GM04503 (cell line): ENCODE results near the gene SPRR2F.
"Not testable (repeated sequence)": the region's sequence is repeated elsewhere in the genome, so short reads cannot be mapped to it uniquely, and the experiment has no call there.

ENCODE experiments used
- DNase-seq: peaks from one replicate; pipeline ENCODE4 v3.0.0-alpha.2; 2012; ENCODE audit warnings: low read depth

The SPRR2F gene, protein sequence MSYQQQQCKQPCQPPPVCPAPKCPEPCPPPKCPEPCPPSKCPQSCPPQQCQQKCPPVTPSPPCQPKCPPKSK

DNA sequence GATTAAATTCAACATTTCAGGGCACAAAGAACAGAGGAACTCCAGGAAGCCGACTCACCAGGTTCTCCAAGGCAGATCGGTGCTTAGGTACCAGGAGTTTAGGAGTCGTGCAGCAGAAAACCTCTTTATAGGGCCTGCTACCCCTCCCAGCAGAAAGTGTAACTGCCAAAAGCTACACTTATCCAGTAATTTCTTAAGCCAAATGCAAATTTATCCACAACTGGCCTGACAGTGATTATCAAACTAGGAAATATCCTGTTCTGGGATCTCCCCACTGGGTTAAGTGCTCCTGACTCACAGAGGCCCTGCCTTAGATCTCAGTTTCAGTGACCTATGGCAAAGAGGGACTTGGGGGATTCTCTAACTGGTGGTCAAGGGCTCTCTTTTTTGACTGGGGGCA lies at the start of gene SPRR2F:
SPRR2F (minus strand) TSS at position 101 of the 400 bp plus-strand sequence. CDS start 783 bp downstream, outside the sequence.
- DNase-seq, result no peak

GRCh38 chr1:153155541-153155940 lies 42.2 kb upstream of the SPRR2F start:
- DNase-seq, result no peak

DNA sequence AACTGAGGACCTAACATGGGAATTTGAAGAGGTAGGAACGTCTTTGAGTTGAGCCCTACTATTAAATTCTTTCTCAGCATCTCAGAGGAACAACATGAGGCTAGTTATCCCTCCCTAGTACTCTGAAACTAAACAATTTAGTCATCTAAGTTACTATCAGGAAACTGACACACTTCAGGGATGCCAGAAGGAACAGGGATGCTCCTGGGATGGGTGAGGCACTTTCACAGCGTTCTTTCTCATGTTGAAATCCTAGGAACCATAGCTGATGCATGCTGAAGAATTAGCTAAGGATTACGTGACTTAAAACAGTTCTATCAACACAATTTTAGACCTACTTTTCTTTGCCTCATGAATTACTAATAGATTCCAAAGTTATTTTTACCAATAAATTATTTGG lies 39.2 kb upstream of the SPRR2F start:
- DNase-seq, result no peak

DNA sequence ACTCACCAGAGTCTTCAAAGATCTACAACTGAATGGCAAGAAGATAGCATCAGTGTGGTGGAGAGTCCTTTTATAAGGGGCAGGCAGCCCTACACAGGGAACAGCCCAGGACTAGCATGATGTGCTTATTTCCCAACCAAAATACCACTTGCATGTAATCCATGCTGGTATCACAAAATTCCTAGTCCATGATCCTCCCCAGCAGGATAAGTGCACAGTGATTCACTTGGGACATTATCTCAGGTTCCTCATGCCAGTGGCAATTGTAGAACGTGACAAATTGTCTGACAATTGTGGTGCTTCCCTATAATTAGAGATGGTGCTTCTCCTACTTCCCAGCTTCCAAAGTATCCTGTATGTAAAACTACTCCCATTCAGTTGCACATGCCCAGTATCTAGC lies 37.5 kb upstream of the SPRR2F start, which contains the start of gene SPRR2G:
SPRR2G (minus strand) TSS at position 45 of the 400 bp plus-strand sequence. CDS start 780 bp downstream, outside the sequence.
- DNase-seq, result no peak

DNA sequence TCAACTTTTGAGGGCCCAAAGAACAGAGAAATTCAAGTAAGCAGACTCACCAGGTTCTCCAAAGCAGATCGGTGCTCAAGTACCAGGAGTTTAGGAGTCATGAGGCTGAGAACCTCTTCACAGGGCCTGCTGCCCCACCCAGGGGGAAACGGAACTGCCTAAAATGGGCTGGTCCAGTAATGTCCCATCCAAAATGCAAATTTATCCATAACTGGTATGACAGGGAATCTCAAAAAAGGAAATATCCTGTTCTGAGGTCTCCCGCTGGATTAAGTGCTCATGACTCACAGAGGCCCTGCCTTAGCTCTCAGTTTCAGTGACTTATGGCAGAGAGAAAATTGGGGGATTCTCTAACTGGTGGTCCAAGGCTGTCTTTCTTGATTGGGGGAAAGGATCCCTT lies 28.1 kb upstream of the SPRR2F start:
- no peak for DNase-seq

GRCh38 chr1:153140484-153140883 lies 27.2 kb upstream of the SPRR2F start:
- no peak for DNase-seq

- no peak for DNase-seq
Measured at GRCh38 chr1:153133743-153134142, 20.4 kb upstream of the SPRR2F start.

GRCh38 chr1:153133267-153133666 lies 20.0 kb upstream of the SPRR2F start:
- DNase-seq, result no peak

DNA sequence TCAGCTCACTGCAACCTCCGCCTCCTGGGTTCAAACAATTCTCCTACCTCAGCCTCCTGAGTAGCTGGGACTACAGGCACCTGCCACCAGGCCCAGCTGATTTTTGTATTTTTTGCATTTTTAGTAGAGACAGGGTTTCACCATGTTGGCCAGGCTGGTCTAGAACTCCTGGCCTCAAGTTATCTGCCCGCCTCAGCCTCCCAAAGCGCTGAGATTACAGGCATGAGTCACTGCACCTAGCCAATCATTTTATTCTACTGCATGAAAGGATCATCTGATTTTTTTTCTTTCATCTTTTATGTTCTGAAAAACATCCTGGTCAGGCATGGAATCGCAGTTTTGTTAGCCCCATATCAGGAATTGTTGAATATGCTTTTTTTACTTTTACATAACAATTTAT lies 15.4 kb upstream of the SPRR2F start:
- DNase-seq, result not testable (repeated sequence)

- DNase-seq, result no peak
Measured at GRCh38 chr1:153127296-153127695, 14.0 kb upstream of the SPRR2F start.

DNA sequence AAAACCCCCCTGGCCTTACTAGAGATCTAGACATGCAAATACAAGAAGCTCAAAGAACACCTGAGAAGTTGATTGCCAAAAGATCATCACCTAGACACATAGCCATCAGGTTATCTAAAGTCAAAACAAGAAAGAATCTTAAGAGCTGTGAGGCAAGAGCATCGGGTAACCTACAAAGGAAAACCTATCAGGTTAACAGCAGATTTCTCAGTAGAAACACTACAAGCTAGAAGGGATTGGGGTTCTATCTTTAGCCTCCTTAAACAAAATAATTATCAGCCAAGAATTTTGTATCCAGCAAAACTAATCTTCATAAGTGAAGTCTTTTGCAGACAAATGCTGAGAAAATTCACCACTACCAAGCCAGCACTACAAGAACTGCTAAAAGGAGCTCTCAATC lies 12.2 kb upstream of the SPRR2F start:
- no peak for DNase-seq

DNA sequence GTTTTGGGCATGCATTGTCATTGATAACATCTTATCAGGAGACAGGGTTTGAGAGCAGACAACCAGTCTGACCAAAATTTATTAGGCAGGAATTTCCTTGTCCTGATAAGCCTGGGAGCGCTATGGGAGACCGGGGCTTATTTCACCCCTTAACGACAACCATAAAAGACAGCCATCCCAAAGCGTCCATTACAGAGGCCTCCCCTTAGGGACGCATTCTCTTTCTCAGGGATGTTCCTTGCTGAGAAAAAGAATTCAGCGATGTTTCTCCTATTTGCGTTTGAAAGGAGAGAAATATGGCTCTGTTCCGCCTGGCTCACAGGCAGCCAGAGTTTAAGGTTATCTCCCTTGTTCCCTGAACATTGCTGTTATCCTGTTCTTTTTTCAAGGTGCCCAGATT lies 10.5 kb upstream of the SPRR2F start:
- DNase-seq, result not testable (repeated sequence)

GRCh38 chr1:153122831-153123421 lies 9.6 kb upstream of the SPRR2F start:
- DNase-seq, result no peak

DNA sequence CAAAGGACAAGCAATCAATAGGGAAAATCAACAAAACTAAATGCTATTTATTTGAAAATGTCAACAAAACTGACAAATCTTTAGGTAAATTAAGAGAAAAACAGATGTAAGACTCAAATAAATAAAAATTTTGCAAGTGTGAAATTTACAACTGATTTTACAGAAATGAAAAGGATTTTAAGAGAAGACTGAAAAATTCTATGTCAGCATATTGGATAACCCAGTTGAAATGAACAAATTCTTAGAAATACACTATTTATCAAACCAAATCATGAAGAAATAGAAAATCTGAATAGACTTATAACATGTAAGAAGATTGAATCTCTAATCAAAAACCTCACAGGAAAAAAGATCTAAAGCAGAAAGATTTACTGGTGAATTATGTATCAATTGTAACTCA lies 7.6 kb upstream of the SPRR2F start:
- no peak for DNase-seq

DNA sequence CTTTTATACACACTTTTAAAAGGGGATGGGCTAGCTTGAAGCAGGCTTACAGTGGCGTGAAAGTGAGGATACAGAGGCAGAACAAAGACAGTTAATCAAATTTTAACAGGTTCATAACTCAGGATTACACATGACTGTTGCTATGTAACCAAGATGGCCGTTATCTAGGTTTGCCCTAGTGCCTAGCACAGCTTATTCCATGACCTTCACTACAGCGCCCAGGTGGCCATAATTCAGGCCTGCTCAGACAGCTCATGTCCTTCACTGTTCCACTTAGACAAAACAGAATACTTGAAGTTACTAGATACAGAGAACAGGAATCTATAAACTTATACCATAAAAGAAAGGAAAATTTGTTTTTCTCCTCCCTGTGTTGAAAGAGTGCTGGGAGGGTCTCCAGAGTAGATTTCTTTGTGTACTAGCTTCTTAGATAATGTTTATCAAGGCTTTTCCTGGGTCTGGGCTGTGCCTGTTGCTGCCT lies 6.2 kb upstream of the SPRR2F start:
- no peak for DNase-seq

GRCh38 chr1:153115264-153115663 lies 1.9 kb upstream of the SPRR2F start:
- not testable (repeated sequence) for DNase-seq

DNA sequence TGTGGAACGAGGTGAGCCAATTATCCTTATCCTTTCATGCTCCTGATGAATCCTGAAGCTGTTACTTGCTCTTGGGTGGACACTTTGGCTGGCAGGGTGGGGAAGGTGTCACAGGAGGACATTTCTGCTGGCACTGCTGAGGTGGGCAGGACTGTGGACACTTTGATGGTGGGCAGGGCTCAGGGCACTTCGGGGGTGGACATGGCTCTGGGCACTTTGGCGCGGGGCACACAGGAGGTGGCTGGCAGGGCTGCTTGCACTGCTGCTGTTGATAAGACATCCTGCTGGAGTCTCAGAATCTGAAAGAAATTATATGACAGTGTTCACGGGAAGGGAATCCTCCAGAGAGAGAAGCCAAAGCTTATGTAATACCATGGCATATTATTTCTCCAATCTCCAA lies 862 bp downstream of the SPRR2F start:
- not testable (repeated sequence) for DNase-seq

GRCh38 chr1:153100245-153100644 lies 13.1 kb downstream of the SPRR2F start:
- no peak for DNase-seq

GRCh38 chr1:153099461-153100045 lies 13.8 kb downstream of the SPRR2F start:
- no peak for DNase-seq

DNA sequence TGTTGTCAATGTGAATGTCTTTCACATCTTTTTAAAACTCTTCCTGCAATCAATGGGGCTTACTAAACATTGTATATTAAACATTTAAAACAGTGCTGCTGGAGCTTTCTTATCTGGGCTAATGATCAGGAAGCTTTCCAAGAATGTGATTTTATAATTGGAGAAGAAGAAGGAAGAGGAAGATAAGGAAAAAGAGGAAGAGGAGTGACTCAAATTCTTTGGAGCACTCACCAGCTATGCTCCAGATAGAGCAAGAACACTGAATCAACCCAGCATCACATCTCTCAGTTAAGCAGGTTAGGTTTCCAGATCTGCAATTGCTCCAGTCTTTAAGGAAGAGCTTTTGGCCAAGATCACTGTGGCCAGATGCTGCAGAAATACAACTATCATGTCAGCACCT lies 17.6 kb downstream of the SPRR2F start:
- no peak for DNase-seq

- no peak for DNase-seq
Measured at GRCh38 chr1:153094426-153094825, 18.9 kb downstream of the SPRR2F start, which contains the start of gene SPRR2E. Gene SPRR2E, minus strand, starts transcription at chr1:153094526. Its CDS starts 775 bp downstream, at chr1:153093751.

GRCh38 chr1:153087652-153088051 lies 25.7 kb downstream of the SPRR2F start:
- DNase-seq, result no peak

GRCh38 chr1:153081736-153082135 lies 31.6 kb downstream of the SPRR2F start:
- no peak for DNase-seq
